Measurements from ENCODE around the gene BAIAP2L2.

DNA sequence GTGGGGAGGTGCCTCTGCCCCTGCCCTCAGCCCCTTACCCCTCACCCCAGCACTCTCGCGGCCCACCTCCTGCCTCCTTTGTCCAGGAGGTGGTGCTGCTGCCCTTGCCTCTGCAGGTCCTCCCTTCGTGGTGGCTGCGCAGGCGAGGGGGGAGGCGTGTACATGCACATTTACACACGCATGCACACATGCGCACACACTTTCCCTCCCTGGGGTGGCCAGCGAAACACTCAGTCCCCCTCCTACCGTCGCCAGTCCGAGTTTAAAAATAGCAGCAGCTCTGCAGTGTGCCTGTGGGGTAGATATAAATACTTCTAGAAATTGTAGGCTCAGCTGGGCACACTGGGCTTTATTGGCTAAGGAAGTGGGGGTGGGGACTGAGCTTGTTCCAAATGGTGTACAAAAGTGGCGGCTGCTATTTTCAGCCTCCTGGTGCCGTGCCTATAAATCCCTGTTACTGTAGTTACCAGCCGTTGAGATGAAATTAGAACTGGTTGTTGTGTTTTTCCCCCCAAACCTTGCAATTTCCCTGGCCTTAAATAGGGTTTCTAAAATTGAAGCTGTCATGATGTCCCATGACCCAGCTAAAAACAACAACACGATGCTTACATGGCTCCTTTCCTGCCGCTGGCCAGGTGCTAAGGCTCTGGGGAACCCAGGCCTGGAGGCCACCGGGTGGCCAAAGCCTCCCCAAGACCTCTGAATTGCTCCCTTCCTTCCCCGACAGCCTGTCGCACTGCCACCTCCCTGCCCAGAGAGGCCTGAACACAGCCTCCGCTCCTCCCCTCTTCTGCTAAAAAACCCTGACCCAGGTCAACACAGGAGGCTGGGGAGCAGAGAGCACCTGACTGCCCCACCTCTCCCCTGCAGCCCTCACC is 40.9 kb downstream of the BAIAP2L2 start:
- TF ChIP-seq CSDC2 (CRISPR knock-in tag; IDR thresholded peaks at IDR 0.05), result no peak
- no peak for TF ChIP-seq TOX (CRISPR knock-in tag; IDR thresholded peaks at IDR 0.05; ENCODE audit: borderline replicate concordance)
- no peak for TF ChIP-seq ESRRG (CRISPR knock-in tag; IDR thresholded peaks at IDR 0.05)
- TF ChIP-seq TCF4 (CRISPR knock-in tag; IDR thresholded peaks at IDR 0.05; ENCODE audit: borderline replicate concordance), result no peak
- TF ChIP-seq ZNF70 (CRISPR knock-in tag; IDR thresholded peaks at IDR 0.05), result no peak

All from SK-N-SH treated with all-trans-retinoic acid at 6 μM for 48 hours (cell line).